Mesothelial cell of epicardium (in vitro differentiated cells): ENCODE data around the gene MSRB2. TPM values are rescaled to one million over a fixed set of nuclear protein-coding genes. Genes with fewer than 3 reads are reported as not detected.

Source experiments
- DNase-seq, 2 experiments: peaks; one replicate each; pipeline ENCODE4 v3.0.0; 2021; ENCODE audit warnings: low spot score in 2 of 2; ENCODE audit not compliant: unreplicated experiment in 2 of 2
- H3K27ac Mint-ChIP-seq: 2 replicates; pipeline ENCODE4 v1.8.0; 2021; ENCODE audit warnings: mixed read lengths
- H3K27me3 Mint-ChIP-seq: 2 replicates; pipeline ENCODE4 v1.8.0; 2021; ENCODE audit warnings: low read depth, mixed read lengths
- H3K36me3 Mint-ChIP-seq: 2 replicates; pipeline ENCODE4 v1.8.0; 2021; ENCODE audit warnings: mixed read lengths
- H3K4me1 Mint-ChIP-seq: 2 replicates; pipeline ENCODE4 v1.8.0; 2021; ENCODE audit warnings: mixed read lengths
- H3K4me3 Mint-ChIP-seq: 2 replicates; pipeline ENCODE4 v1.8.0; 2021; ENCODE audit warnings: mild to moderate bottlenecking, moderate library complexity, mixed read lengths
- H3K9me3 Mint-ChIP-seq: 2 replicates; pipeline ENCODE4 v1.8.0; 2021; ENCODE audit warnings: mixed read lengths
- total RNA-seq: library from RNA; stranded (reverse); gene quantifications from 3 replicates; pipeline ENCODE4 v1.2.1, GENCODE V29; 2021
- TF ChIP-seq, protein P1 (sequence below): fragments of 200-600 bp; sonication (generic); IDR thresholded peaks from one replicate; pipeline ENCODE4 v1.5.0; 2021; ENCODE audit warnings: antibody characterized with exemption; ENCODE audit not compliant: unreplicated experiment

The MSRB2 gene
- total RNA-seq, 1 donor from 2014 or later, result 33.9 TPM

GRCh38 chr10:23081891-23082290 lies 13.5 kb upstream of the MSRB2 start:
- Mint-ChIP-seq H3K4me3 (no peak overlapping the region), H3K4me1 (peaks cover 16% of the 10 kb centered on the region)
- DNase-seq, result no peak

DNA sequence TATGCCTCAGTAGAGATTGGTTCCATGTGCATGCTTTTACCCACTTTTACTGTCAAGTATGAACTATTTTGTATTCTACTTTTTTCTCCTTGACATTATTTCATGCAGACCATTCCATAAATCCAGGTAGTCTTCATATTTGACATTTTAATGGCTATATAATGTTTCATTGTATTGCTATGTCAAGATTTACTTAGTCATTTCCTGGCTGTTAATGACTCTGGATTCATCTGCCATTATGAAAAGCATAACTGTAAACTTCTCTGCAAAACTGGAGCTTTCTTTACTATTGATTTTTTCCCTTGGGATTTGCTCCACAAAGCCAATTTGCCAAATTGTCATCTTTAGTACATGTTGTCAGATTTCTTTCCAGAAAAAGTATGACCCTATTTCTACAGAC lies 6.8 kb upstream of the MSRB2 start:
- Mint-ChIP-seq H3K36me3 (peaks cover 3% of the 10 kb centered on the region), H3K9me3 (peaks cover 47% of the 10 kb centered on the region), H3K4me1 (no peaks in the 10 kb centered on the region), H3K27me3 (no peaks in the 10 kb centered on the region), H3K4me3 (no peak overlapping the region), H3K27ac (no peak overlapping the region)
- TF ChIP-seq, protein P1, sequence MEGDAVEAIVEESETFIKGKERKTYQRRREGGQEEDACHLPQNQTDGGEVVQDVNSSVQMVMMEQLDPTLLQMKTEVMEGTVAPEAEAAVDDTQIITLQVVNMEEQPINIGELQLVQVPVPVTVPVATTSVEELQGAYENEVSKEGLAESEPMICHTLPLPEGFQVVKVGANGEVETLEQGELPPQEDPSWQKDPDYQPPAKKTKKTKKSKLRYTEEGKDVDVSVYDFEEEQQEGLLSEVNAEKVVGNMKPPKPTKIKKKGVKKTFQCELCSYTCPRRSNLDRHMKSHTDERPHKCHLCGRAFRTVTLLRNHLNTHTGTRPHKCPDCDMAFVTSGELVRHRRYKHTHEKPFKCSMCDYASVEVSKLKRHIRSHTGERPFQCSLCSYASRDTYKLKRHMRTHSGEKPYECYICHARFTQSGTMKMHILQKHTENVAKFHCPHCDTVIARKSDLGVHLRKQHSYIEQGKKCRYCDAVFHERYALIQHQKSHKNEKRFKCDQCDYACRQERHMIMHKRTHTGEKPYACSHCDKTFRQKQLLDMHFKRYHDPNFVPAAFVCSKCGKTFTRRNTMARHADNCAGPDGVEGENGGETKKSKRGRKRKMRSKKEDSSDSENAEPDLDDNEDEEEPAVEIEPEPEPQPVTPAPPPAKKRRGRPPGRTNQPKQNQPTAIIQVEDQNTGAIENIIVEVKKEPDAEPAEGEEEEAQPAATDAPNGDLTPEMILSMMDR, result no peak
- no peak for DNase-seq

More at GRCh38 chr10:23081891-23082290, 13.5 kb upstream of the MSRB2 start:
- TF ChIP-seq, protein P1, result no peak
- no peaks in the 10 kb centered on the region for H3K27me3 Mint-ChIP-seq
- no peak overlapping the region for H3K27ac Mint-ChIP-seq
- H3K9me3 Mint-ChIP-seq, result peaks cover 18% of the 10 kb centered on the region
- no peaks in the 10 kb centered on the region for H3K36me3 Mint-ChIP-seq

- Mint-ChIP-seq H3K36me3 (peaks cover 24% of the 10 kb centered on the region), H3K27ac (peak overlapping the region; percentile 79), H3K9me3 (peaks cover 58% of the 10 kb centered on the region), H3K4me1 (peaks cover 24% of the 10 kb centered on the region), H3K27me3 (no peaks in the 10 kb centered on the region), H3K4me3 (peak overlapping the region; percentile 83)
- TF ChIP-seq, protein P1, result no peak
- DNase-seq, result no peak
These were observed 484 bp upstream of the MSRB2 start for GRCh38 chr10:23094786-23095403.

- TF ChIP-seq, protein P1, result no peak
- H3K4me1 Mint-ChIP-seq, result peaks cover 29% of the 10 kb centered on the region
- peaks cover 60% of the 10 kb centered on the region for H3K9me3 Mint-ChIP-seq
- DNase-seq, result peak in 1 of 2 experiments; percentile 53
- H3K36me3 Mint-ChIP-seq, result peaks cover 36% of the 10 kb centered on the region
- no peaks in the 10 kb centered on the region for H3K27me3 Mint-ChIP-seq
- H3K4me3 Mint-ChIP-seq, result peak overlapping the region; percentile 83
- peak overlapping the region; percentile 95 for H3K27ac Mint-ChIP-seq
These were observed 805 bp downstream of the MSRB2 start for GRCh38 chr10:23095966-23096801.

- Mint-ChIP-seq H3K36me3 (peaks cover 39% of the 10 kb centered on the region), H3K27ac (peak overlapping the region; percentile 95), H3K27me3 (no peaks in the 10 kb centered on the region), H3K4me1 (peaks cover 29% of the 10 kb centered on the region), H3K9me3 (peaks cover 59% of the 10 kb centered on the region), H3K4me3 (peak overlapping the region; percentile 83)
- TF ChIP-seq, protein P1, result no peak
- peak in 1 of 2 experiments; percentile 45 for DNase-seq
These were observed 1.6 kb downstream of the MSRB2 start for GRCh38 chr10:23096802-23097549.
